Skeletal muscle satellite cell (primary cell): ENCODE results near the gene HOXD8.

Experiments used
- H3K27me3 ChIP-seq: 2 replicates; pipeline ENCODE4 v1.7.0; 2013; ENCODE audit warnings: low read length; ENCODE audit not compliant: control insufficient read depth, insufficient read depth
- H3K36me3 ChIP-seq: 2 replicates; pipeline ENCODE4 v1.7.0; 2013; ENCODE audit warnings: mild to moderate bottlenecking, control low read depth, low read length; ENCODE audit not compliant: insufficient read depth
- H3K4me1 ChIP-seq: 2 replicates; pipeline ENCODE4 v1.7.0; 2013; ENCODE audit warnings: low read length; ENCODE audit not compliant: control insufficient read depth, insufficient read depth
- H3K4me2 ChIP-seq: 2 replicates; pipeline ENCODE4 v1.7.0; 2013; ENCODE audit warnings: mild to moderate bottlenecking, low read length
- H3K4me3 ChIP-seq: 2 replicates; pipeline ENCODE4 v1.7.0; 2013; ENCODE audit warnings: low read length
- H3K9ac ChIP-seq: 2 replicates; pipeline ENCODE4 v1.7.0; 2013; ENCODE audit warnings: mild to moderate bottlenecking, low read depth, low read length, moderate library complexity
- H3K9me3 ChIP-seq: replicated peaks from 2 replicates; pipeline ENCODE4 v1.7.0; 2013; ENCODE audit warnings: mild to moderate bottlenecking, control low read depth, low read length

HOXD8 gene

DNA sequence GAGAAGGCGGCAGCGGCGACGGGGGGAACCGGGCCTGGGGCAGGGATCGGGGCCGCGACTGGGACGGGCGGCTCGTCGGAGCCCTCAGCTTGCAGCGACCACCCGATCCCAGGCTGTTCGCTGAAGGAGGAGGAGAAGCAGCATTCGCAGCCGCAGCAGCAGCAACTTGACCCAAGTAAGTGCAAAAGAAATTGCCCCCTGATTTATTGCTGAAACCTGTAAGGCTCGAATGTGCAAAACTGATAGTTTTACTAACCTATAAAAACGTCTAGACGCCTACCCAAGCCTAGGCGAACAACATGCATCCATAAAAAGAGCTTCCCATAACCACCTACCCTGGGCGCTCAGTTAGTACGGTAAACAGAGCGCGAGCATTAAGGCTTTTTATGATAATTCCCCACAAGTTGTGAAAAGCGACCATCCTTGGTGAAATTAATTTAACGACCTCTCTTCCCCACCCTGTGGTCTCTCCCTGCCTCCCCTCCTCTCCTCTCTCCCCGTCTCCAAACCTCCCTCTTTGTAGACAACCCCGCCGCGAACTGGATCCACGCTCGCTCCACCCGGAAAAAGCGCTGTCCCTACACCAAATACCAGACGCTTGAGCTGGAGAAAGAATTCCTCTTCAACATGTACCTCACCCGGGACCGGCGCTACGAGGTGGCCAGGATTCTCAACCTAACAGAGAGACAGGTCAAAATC lies 5.9 kb upstream of the HOXD8 start:
- Histone ChIP-seq H3K9ac (no peak overlapping the region), H3K9me3 (no peaks in the 10 kb centered on the region), H3K4me1 (peaks cover 9% of the 10 kb centered on the region), H3K4me3 (peak overlapping the region; percentile 78), H3K27me3 (peaks cover 89% of the 10 kb centered on the region), H3K4me2 (peak overlapping the region; percentile 90), H3K36me3 (no peaks in the 10 kb centered on the region)

DNA sequence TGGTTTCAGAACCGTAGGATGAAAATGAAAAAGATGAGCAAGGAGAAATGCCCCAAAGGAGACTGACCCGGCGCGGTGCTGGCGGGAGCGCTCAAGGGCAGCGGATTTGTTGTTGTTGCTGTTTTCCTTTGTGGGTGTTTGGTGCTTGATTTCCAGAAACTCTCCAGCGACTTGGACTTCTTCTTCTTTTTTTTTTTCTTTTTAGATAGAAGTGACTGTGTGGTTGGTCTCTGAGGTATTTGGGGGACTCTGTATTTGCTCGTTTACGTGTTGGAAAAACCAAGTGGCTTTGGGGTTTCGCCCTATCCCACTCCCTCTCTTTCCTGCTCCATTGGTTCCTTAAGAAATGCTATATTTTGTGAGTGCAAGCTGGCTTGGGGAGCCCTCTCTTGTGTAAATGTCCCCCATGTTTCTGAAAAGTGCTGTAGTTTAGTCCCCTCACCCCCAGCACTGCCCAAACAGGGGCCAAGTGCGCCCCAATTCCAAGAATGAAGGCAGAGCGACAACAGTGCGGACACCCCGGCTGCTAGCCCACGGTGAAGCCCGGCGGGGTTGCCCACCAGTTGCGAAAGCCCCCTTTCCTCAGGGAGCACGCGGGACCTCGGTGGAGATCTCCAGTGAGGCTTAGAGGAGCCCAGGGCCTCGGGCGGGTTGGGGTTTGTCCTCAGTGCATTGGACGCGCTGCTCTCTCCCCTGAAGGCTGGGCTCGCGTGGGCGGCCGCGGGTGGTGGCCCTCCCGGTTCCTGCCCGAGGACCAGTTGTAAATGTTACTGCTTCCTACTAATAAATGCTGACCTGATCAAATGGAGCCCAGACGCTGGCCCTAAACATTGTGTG lies 5.2 kb upstream of the HOXD8 start:
- Histone ChIP-seq H3K4me3 (no peak overlapping the region), H3K9me3 (no peaks in the 10 kb centered on the region), H3K27me3 (peaks cover 83% of the 10 kb centered on the region), H3K36me3 (no peaks in the 10 kb centered on the region), H3K4me2 (no peak overlapping the region), H3K9ac (no peak overlapping the region), H3K4me1 (peaks cover 9% of the 10 kb centered on the region)

DNA sequence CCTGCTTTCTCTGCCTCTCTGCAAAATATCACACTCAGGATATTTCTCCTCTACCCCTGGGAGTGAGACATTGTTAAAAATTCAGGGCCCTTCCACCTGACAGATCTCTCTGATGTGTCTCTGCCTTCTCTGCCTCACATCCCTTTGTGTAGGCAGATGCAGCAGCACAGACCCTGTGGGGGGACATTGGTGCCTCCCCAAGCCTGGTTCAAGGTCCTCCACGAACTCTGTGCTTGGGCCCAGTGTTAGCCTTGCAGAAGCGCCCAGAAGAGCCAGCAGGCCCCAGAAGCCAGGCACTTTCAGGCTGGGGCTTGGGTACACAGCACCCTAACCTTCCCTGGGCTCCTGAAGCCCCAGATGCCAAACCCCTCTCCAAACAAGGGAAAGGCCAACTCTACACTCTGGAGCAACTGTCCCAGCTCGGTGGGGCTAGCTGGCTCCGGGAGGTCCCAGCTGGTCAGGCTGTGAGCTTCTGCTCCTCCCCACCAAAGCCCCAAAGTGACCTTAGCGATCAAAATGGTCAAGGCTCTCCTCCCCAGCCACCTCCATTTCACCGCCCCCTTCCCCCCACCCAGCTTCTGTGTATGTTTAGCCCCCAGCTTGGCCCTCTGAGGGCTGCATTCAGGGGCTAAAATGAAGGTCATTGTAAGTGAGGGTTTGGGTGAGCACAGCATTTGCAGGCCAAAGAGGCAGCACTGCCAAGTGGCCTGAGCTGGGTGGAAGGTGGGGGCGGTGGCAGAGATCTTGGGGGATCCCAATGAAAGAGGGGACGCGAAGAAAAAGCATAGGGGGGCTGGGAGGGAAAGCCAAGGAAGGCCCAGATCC lies 4.3 kb upstream of the HOXD8 start:
- no peak overlapping the region for H3K9ac ChIP-seq
- H3K27me3 ChIP-seq: peaks cover 75% of the 10 kb centered on the region
- H3K36me3 ChIP-seq: no peaks in the 10 kb centered on the region
- H3K4me1 ChIP-seq: peaks cover 9% of the 10 kb centered on the region
- H3K9me3 ChIP-seq: no peaks in the 10 kb centered on the region
- no peak overlapping the region for H3K4me2 ChIP-seq
- H3K4me3 ChIP-seq: no peak overlapping the region

DNA sequence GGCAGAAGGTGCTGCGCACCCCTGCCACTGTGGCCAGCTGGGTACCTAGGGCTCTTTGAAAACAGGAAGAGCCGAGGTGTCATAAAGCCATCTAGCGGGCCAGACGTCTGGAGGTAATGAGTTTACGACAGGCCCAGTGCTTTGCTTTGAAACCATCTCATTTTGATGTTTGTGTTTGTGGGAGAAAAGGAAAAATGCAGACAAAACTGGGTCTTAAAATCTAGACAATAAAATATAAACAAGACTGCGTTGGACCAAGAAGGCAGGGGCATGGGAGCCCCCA lies 3.8 kb upstream of the HOXD8 start:
- peaks cover 70% of the 10 kb centered on the region for H3K27me3 ChIP-seq
- no peaks in the 10 kb centered on the region for H3K9me3 ChIP-seq
- no peak overlapping the region for H3K4me3 ChIP-seq
- H3K36me3 ChIP-seq: no peaks in the 10 kb centered on the region
- H3K4me1 ChIP-seq: peaks cover 9% of the 10 kb centered on the region
- H3K4me2 ChIP-seq: no peak overlapping the region
- no peak overlapping the region for H3K9ac ChIP-seq

DNA sequence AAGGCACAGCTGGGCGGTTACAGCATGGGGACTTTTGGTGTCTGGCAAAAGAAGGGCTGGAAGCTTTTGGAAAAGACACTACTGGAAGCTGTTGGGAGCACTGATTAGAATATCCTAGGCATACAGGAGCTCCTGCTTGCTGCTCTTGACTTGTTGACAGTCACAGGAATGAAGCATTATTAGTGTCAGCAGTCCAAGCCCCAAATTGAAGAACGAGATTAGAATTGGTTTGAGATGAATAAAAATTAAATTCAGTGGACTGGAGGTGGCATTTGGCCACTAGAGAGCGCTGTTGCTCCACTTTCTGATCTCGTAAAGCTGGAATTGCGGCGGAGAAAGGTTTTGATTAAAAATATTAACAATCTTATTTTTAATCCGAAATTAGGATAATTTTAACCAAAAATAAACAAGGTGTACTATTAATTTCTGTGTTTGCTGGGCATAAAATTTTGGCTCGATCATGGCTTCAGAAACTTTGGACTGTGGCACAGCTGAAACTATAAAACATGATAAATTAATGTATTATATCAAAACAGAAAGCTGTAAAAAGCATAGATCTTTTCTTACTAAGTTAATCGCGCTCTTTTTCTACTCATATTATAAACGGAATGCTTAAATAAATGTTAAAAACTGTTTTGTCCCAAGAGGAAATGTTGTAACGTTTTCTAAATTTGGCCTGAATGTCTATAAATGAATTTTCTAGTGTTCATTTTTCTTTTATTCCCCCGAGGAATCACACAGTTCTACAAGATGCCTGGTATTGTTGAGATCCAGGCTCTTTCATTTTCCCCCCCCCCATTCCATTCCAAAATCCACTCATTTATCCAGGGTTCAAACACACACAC lies 2.4 kb upstream of the HOXD8 start:
- Histone ChIP-seq H3K4me2 (peak overlapping the region; percentile 64), H3K27me3 (peaks cover 59% of the 10 kb centered on the region), H3K9me3 (no peaks in the 10 kb centered on the region), H3K4me1 (peaks cover 6% of the 10 kb centered on the region), H3K4me3 (no peak overlapping the region), H3K9ac (peak overlapping the region; percentile 36), H3K36me3 (no peaks in the 10 kb centered on the region)

DNA sequence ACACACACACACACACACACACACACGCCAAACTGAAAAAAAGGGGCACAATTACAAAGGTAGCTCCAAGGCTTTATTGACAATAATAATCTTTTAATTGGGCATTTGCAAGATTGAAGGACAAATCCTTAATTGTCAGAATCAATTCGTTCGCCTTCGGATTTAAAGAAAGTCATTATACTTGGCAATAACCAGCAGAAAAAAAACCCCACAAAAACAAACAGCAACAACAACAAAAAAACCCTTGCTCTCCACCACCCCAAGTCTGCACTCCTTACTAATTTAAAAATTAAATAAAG lies 1.8 kb upstream of the HOXD8 start:
- Histone ChIP-seq H3K4me3 (no peak overlapping the region), H3K4me1 (peaks cover 2% of the 10 kb centered on the region), H3K4me2 (no peak overlapping the region), H3K9ac (no peak overlapping the region), H3K9me3 (no peaks in the 10 kb centered on the region), H3K27me3 (peaks cover 53% of the 10 kb centered on the region), H3K36me3 (no peaks in the 10 kb centered on the region)

DNA sequence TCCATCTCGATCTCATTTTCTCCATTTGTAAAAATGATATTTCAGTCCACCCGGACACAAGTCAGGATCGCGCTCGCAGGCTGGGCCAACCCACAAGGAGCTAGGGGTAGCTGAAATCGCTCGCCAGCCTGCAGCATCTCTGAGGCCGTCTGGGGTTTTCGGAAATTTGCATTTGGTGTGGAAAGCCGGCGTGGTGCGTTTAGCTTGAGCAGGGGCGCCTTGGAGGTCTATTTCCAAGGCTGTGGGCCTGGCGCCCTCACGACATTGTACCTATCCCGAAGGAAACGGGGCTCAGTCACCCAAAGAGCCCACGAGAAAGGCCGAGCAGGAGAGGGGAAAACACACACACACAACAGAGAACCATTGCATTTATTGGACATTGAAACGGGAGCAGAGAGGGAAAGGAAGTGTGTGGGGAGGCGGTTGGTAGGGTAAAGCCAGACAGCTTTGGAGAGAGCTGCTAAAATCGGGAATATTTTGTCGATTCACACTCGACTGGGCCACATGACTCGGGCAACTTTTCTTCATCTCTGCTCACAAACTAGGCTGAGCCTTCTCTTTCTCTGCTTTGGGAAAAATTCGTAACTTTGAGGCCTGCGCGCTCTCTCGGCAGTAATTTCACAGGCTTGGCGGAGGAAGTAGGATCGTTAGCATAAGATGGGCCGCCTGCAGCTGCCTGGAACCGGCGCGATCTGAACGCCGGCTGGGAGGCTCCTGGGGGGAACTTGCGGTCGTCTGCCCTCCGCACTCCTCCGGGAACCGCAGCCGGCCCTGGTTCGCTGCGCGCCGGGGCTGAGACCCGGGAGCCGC lies 1.1 kb upstream of the HOXD8 start:
- H3K9me3 ChIP-seq: no peaks in the 10 kb centered on the region
- H3K4me1 ChIP-seq: no peaks in the 10 kb centered on the region
- peak overlapping the region; percentile 65 for H3K4me3 ChIP-seq
- peak overlapping the region; percentile 78 for H3K4me2 ChIP-seq
- no peaks in the 10 kb centered on the region for H3K36me3 ChIP-seq
- H3K27me3 ChIP-seq: peaks cover 46% of the 10 kb centered on the region
- H3K9ac ChIP-seq: peak overlapping the region; percentile 44

DNA sequence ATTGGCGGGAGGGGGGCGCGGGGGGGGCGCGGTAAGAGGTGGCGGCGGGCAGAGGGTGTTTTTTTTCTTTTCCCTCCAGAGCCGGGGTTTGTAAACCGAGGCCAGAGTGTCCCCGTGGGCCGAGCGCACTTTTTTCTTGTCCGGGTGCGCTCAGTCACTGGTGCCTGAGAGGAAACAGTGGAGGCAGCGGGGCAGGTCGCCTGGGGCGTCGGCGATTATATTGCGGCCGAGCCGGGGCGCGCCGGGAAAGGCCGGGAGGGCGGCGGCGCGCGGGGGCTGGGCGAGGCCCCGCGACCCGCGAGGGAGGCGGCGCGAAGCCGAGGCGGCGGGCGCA lies 275 bp downstream of the HOXD8 start:
- Histone ChIP-seq H3K36me3 (no peaks in the 10 kb centered on the region), H3K4me1 (no peaks in the 10 kb centered on the region), H3K27me3 (peaks cover 32% of the 10 kb centered on the region), H3K4me2 (peak overlapping the region; percentile 78), H3K4me3 (peak overlapping the region; percentile 65), H3K9me3 (no peaks in the 10 kb centered on the region), H3K9ac (peak overlapping the region; percentile 47)

DNA sequence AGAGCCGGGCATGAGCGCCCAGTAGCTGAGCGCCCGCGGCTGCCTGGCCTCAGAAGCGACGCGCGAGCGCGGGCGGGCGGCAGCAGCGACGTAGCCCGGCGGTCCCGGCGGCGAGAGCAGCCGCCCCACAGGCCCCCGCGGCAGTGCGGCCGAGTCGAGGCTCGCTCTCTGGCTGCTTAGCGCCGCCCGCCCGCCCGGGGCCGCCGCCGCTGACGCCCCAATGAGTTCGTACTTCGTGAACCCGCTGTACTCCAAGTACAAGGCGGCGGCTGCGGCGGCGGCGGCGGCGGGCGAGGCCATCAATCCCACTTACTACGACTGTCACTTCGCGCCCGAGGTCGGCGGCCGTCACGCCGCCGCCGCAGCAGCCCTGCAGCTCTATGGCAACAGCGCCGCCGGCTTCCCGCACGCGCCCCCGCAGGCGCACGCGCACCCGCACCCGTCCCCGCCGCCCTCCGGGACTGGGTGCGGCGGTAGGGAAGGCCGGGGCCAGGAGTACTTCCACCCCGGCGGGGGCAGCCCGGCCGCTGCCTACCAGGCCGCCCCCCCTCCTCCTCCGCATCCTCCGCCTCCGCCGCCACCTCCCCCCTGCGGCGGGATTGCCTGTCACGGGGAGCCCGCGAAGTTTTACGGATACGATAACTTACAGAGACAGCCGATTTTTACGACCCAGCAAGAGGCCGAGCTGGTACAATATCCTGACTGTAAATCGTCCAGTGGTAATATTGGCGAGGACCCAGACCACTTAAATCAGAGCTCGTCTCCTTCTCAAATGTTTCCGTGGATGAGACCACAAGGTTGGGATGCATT lies 847 bp downstream of the HOXD8 start:
- H3K4me2 ChIP-seq: peak overlapping the region; percentile 78
- no peaks in the 10 kb centered on the region for H3K4me1 ChIP-seq
- H3K36me3 ChIP-seq: no peaks in the 10 kb centered on the region
- peak overlapping the region; percentile 47 for H3K9ac ChIP-seq
- peaks cover 27% of the 10 kb centered on the region for H3K27me3 ChIP-seq
- no peaks in the 10 kb centered on the region for H3K9me3 ChIP-seq
- peak overlapping the region; percentile 65 for H3K4me3 ChIP-seq
